ENCODE data around the gene HEATR5B. TPM values are rescaled to one million over a fixed set of nuclear protein-coding genes. Genes with fewer than 3 reads are reported as not detected.
A peak's percentile ranks its signal among the peaks of the same experiment; 100 is the strongest.
"Not testable (repeated sequence)": the region's sequence is repeated elsewhere in the genome, so short reads cannot be mapped to it uniquely, and the experiment has no call there.

The HEATR5B gene
- polyA plus RNA-seq, 1 donor (not counting 4 experiments of a cell fraction or from before 2014, with no cell fraction given): 21.1 TPM

- DNase-seq (ENCODE audit: low read depth, low spot score) (no peak), FAIRE-seq (no peak)
- no peak overlapping the region for H3K9ac ChIP-seq (ENCODE audit: control insufficient read depth, extremely low read depth, insufficient read depth, low read length)
- no peaks in the 10 kb centered on the region for H3K27me3 ChIP-seq (ENCODE audit: control insufficient read depth, extremely low read depth, insufficient read depth, low read length)
- no peak overlapping the region for H3K4me3 ChIP-seq (ENCODE audit: control insufficient read depth in 2 of 3, extremely low read depth in 1 of 3, insufficient read depth in 2 of 3, low read depth in 1 of 3, low read length in 3 of 3)
- dilution Hi-C loops (cut with MboI; ENCODE audit: extremely low pct_ligation_motif_present, low sequenced_read_pairs): no loop called here
- no peaks in the 10 kb centered on the region for H3K9me3 ChIP-seq (ENCODE audit: control insufficient read depth, low read depth, low read length)
- no peaks in the 10 kb centered on the region for H4K20me1 ChIP-seq (ENCODE audit: control insufficient read depth, extremely low read depth, insufficient read depth, low read length)
- H2AFZ ChIP-seq (ENCODE audit: control insufficient read depth, low read length): no peak overlapping the region
- H3K36me3 ChIP-seq (ENCODE audit: control insufficient read depth in 2 of 2, extremely low read depth in 1 of 2, insufficient read depth in 2 of 2, low read length in 2 of 2): no peaks in the 10 kb centered on the region
- no peaks in the 10 kb centered on the region for H3K4me1 ChIP-seq (ENCODE audit: control insufficient read depth, extremely low read depth, insufficient read depth, low read length)
- no peak for TF ChIP-seq CTCF (optimal IDR thresholded peaks at IDR 0.05 in 1 of 3, IDR thresholded peaks at IDR 0.05 in 1 of 3, conservative IDR thresholded peaks at IDR 0.05 in 1 of 3; ENCODE audit: extremely low read depth in 1 of 3, insufficient read depth in 2 of 3, low read length in 3 of 3)
- no peak for TF ChIP-seq EZH2 (IDR thresholded peaks at IDR 0.05; ENCODE audit: low read length)
- H3K79me2 ChIP-seq (ENCODE audit: control insufficient read depth, insufficient read depth, low read length): peaks cover 29% of the 10 kb centered on the region
- no peak overlapping the region for H3K4me2 ChIP-seq (ENCODE audit: control insufficient read depth, extremely low read depth, insufficient read depth, low read depth, low read length)
- no peaks in the 10 kb centered on the region for H3K9me1 ChIP-seq (ENCODE audit: control insufficient read depth, extremely low read depth, insufficient read depth, low read length)
- H3K27ac ChIP-seq (ENCODE audit: control insufficient read depth, insufficient read depth, low read length): no peak overlapping the region
Measured at GRCh38 chr2:36941867-36942266, 142.3 kb downstream of the HEATR5B start.

DNA sequence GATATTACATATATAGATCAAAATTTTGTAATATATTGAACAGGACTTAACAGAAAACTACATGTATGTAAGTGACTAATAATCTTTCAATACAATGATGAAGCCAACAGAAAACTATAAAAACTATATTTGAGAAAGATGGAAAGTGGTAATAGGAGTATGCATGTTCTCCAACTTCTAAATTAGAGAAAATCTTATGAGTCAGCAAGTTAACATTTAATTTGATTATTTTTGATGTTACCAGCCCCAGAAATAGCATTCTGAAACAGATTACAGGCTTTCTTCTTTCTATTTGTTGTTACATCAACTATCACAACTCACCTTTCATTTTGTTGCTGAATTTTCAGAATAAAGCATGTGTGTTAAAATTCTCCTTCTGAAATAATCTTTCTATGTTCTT, 147.6 kb downstream of the HEATR5B start:
- dilution Hi-C loops (cut with MboI; ENCODE audit: extremely low pct_ligation_motif_present, low sequenced_read_pairs); H3K9ac ChIP-seq (ENCODE audit: control insufficient read depth, extremely low read depth, insufficient read depth, low read length); FAIRE-seq; H3K9me1 ChIP-seq (ENCODE audit: control insufficient read depth, extremely low read depth, insufficient read depth, low read length); H3K4me2 ChIP-seq (ENCODE audit: control insufficient read depth, extremely low read depth, insufficient read depth, low read depth, low read length); H2AFZ ChIP-seq (ENCODE audit: control insufficient read depth, low read length); H3K27me3 ChIP-seq (ENCODE audit: control insufficient read depth, extremely low read depth, insufficient read depth, low read length); H4K20me1 ChIP-seq (ENCODE audit: control insufficient read depth, extremely low read depth, insufficient read depth, low read length); H3K27ac ChIP-seq (ENCODE audit: control insufficient read depth, insufficient read depth, low read length); H3K36me3 ChIP-seq (ENCODE audit: control insufficient read depth in 2 of 2, extremely low read depth in 1 of 2, insufficient read depth in 2 of 2, low read length in 2 of 2); DNase-seq (ENCODE audit: low read depth, low spot score); H3K4me3 ChIP-seq (ENCODE audit: control insufficient read depth in 2 of 3, extremely low read depth in 1 of 3, insufficient read depth in 2 of 3, low read depth in 1 of 3, low read length in 3 of 3); H3K9me3 ChIP-seq (ENCODE audit: control insufficient read depth, low read depth, low read length); H3K4me1 ChIP-seq (ENCODE audit: control insufficient read depth, extremely low read depth, insufficient read depth, low read length): not testable (repeated sequence)
- H3K79me2 ChIP-seq (ENCODE audit: control insufficient read depth, insufficient read depth, low read length): peaks cover 19% of the 10 kb centered on the region

- H3K9me1 ChIP-seq (ENCODE audit: control insufficient read depth, extremely low read depth, insufficient read depth, low read length); H3K9ac ChIP-seq (ENCODE audit: control insufficient read depth, extremely low read depth, insufficient read depth, low read length); H2AFZ ChIP-seq (ENCODE audit: control insufficient read depth, low read length); DNase-seq (ENCODE audit: low read depth, low spot score); H3K27me3 ChIP-seq (ENCODE audit: control insufficient read depth, extremely low read depth, insufficient read depth, low read length); FAIRE-seq; dilution Hi-C loops (cut with MboI; ENCODE audit: extremely low pct_ligation_motif_present, low sequenced_read_pairs); H3K4me3 ChIP-seq (ENCODE audit: control insufficient read depth in 2 of 3, extremely low read depth in 1 of 3, insufficient read depth in 2 of 3, low read depth in 1 of 3, low read length in 3 of 3); H3K4me2 ChIP-seq (ENCODE audit: control insufficient read depth, extremely low read depth, insufficient read depth, low read depth, low read length); H4K20me1 ChIP-seq (ENCODE audit: control insufficient read depth, extremely low read depth, insufficient read depth, low read length); H3K36me3 ChIP-seq (ENCODE audit: control insufficient read depth in 2 of 2, extremely low read depth in 1 of 2, insufficient read depth in 2 of 2, low read length in 2 of 2); H3K9me3 ChIP-seq (ENCODE audit: control insufficient read depth, low read depth, low read length): not testable (repeated sequence)
- H3K4me1 ChIP-seq (ENCODE audit: control insufficient read depth, extremely low read depth, insufficient read depth, low read length): peaks cover 12% of the 10 kb centered on the region
- peak overlapping the region; percentile 81 for H3K27ac ChIP-seq (ENCODE audit: control insufficient read depth, insufficient read depth, low read length)
- peaks cover 23% of the 10 kb centered on the region for H3K79me2 ChIP-seq (ENCODE audit: control insufficient read depth, insufficient read depth, low read length)
Measured at GRCh38 chr2:36931688-36932087, 152.5 kb downstream of the HEATR5B start.

Other genes starting within 250 kb of the HEATR5B start
- gene STRN, start 117.8 kb downstream of the HEATR5B start, polyA plus RNA-seq: 16.3 to 29.3 TPM (median 22.5 TPM) in 3 replicates
- gene GPATCH11, start 146 bp upstream of the HEATR5B start, polyA plus RNA-seq: 2.5 to 4.9 TPM (median 3.1 TPM) in 3 replicates
- 27.6 to 54.6 TPM (median 38.2 TPM) in 3 replicates for gene EIF2AK2, start 72.6 kb upstream of the HEATR5B start, polyA plus RNA-seq
- gene SULT6B1, start 104.3 kb upstream of the HEATR5B start, polyA plus RNA-seq: not detected in 3 replicates
- gene CEBPZOS, start 112.1 kb upstream of the HEATR5B start, polyA plus RNA-seq: 32.8 to 42.9 TPM (median 36.3 TPM) in 3 replicates
- gene CEBPZ, start 147.2 kb upstream of the HEATR5B start, polyA plus RNA-seq: 16.8 to 33.8 TPM (median 16.9 TPM) in 3 replicates
- 11.5 to 27.7 TPM (median 20.8 TPM) in 3 replicates for gene NDUFAF7, start 147.3 kb upstream of the HEATR5B start, polyA plus RNA-seq
- gene PRKD3, start 240.5 kb upstream of the HEATR5B start, polyA plus RNA-seq: 17.6 to 25.4 TPM (median 19.9 TPM) in 3 replicates